HG03521 (cell line): ENCODE data around the gene WDR20.
A peak's percentile ranks its signal among the peaks of the same experiment; 100 is the strongest.
"Not testable (repeated sequence)": the region's sequence is repeated elsewhere in the genome, so short reads cannot be mapped to it uniquely, and the experiment has no call there.

Experiments used
- ATAC-seq: cut with Tn5 transposase; IDR thresholded peaks from one replicate; pipeline ENCODE4 v1.9.1; 2021; ENCODE audit warnings: mild to moderate bottlenecking, moderate library complexity; ENCODE audit not compliant: unreplicated experiment

WDR20 gene

GRCh38 chr14:102131741-102132140, 8.0 kb upstream of the WDR20 start:
- ATAC-seq = no peak

- not testable (repeated sequence) for ATAC-seq
Measured at GRCh38 chr14:102134021-102134420, 5.7 kb upstream of the WDR20 start.

GRCh38 chr14:102134719-102135118, 5.0 kb upstream of the WDR20 start:
- ATAC-seq = not testable (repeated sequence)

GRCh38 chr14:102135456-102135855, 4.2 kb upstream of the WDR20 start:
- not testable (repeated sequence) for ATAC-seq

GRCh38 chr14:102138535-102138934, 1.2 kb upstream of the WDR20 start:
- no peak for ATAC-seq

GRCh38 chr14:102138961-102139285, 774 bp upstream of the WDR20 start:
- no peak for ATAC-seq

GRCh38 chr14:102140027-102140749, 491 bp downstream of the WDR20 start:
- ATAC-seq = peak; percentile 9

- ATAC-seq = no peak
Measured at GRCh38 chr14:102140750-102141145, 1.1 kb downstream of the WDR20 start.

- no peak for ATAC-seq
Measured at GRCh38 chr14:102141797-102142196, 2.1 kb downstream of the WDR20 start.

- ATAC-seq = no peak
Measured at GRCh38 chr14:102144914-102145313, 5.2 kb downstream of the WDR20 start.

GRCh38 chr14:102145395-102145794, 5.7 kb downstream of the WDR20 start:
- ATAC-seq = no peak

GRCh38 chr14:102146423-102146822, 6.7 kb downstream of the WDR20 start:
- no peak for ATAC-seq

GRCh38 chr14:102150083-102150482, 10.4 kb downstream of the WDR20 start:
- ATAC-seq = no peak

- no peak for ATAC-seq
Measured at GRCh38 chr14:102150744-102151143, 11.0 kb downstream of the WDR20 start.

GRCh38 chr14:102151411-102151810, 11.7 kb downstream of the WDR20 start:
- not testable (repeated sequence) for ATAC-seq

GRCh38 chr14:102154121-102154520, 14.4 kb downstream of the WDR20 start:
- ATAC-seq = no peak

GRCh38 chr14:102154821-102155549, 15.3 kb downstream of the WDR20 start:
- no peak for ATAC-seq

- ATAC-seq = no peak
Measured at GRCh38 chr14:102157346-102157745, 17.6 kb downstream of the WDR20 start.

GRCh38 chr14:102158797-102159196, 19.1 kb downstream of the WDR20 start:
- ATAC-seq = no peak

GRCh38 chr14:102159841-102160240, 20.1 kb downstream of the WDR20 start:
- ATAC-seq = no peak

- no peak for ATAC-seq
Measured at GRCh38 chr14:102162487-102162886, 22.8 kb downstream of the WDR20 start.

GRCh38 chr14:102164241-102164641, 24.5 kb downstream of the WDR20 start:
- ATAC-seq = no peak
